Spinal cord (tissue), 10 donors: ENCODE data around the gene ADARB2. TPM values are rescaled to one million over a fixed set of nuclear protein-coding genes. Genes with fewer than 3 reads are reported as not detected.

Experiments used
- DNase-seq, 6 donors: peaks; one replicate each; pipeline versions ENCODE4 v3.0.0 to v3.0.0-alpha.2; 2013 to 2015; ENCODE audit warnings: low spot score in 6 of 6, low read depth in 4 of 6
- H3K27ac ChIP-seq: one replicate; pipeline ENCODE4 v1.5.1; 2013; ENCODE audit warnings: low read depth, low read length, control low read depth
- H3K27me3 ChIP-seq: one replicate; pipeline ENCODE4 v1.6.1; 2013; ENCODE audit warnings: low read length; ENCODE audit not compliant: control insufficient read depth, insufficient read depth
- H3K36me3 ChIP-seq: one replicate; pipeline ENCODE4 v1.6.1; 2013; ENCODE audit warnings: low read length; ENCODE audit not compliant: control insufficient read depth, insufficient read depth
- H3K4me1 ChIP-seq: one replicate; pipeline ENCODE4 v1.6.1; 2013; ENCODE audit warnings: low read length; ENCODE audit not compliant: control insufficient read depth, insufficient read depth
- H3K4me3 ChIP-seq: one replicate; pipeline ENCODE4 v1.5.1; 2013; ENCODE audit warnings: low read depth, low read length, control low read depth
- H3K9me3 ChIP-seq: one replicate; pipeline ENCODE4 v1.6.1; 2013; ENCODE audit warnings: low read length; ENCODE audit not compliant: control insufficient read depth, insufficient read depth
- WGBS: methylation state at CpG from one replicate; pipeline ENCODE4 v1.1.5; 2013; ENCODE audit warnings: missing lambda C conversion rate; ENCODE audit not compliant: insufficient coverage; 5-methylcytosine and 5-hydroxymethylcytosine counted together
- polyA plus RNA-seq, 2 donors: library from polyadenylated mRNA; unstranded; fragments of 120-200 nt; gene quantifications; one replicate each; pipeline ENCODE4 v1.2.1, GENCODE V29; 2013; ENCODE audit not compliant: insufficient read length in 2 of 2
- total RNA-seq, 2 donors: library from RNA; depleted of rRNA in 1 of 2; stranded (reverse); fragments of 120-200 nt in 1 of 2; fragments of >200 nt in 1 of 2; gene quantifications; one replicate each; pipeline versions ENCODE4 v1.2.3 to v1.2.4, GENCODE V29; 2013 to 2014
- donor health status: healthy.

ADARB2 gene
- total and polyA plus RNA-seq, 4 donors = 4.1 to 11.2 (median 8.3) TPM

- Histone ChIP-seq H3K27ac (no peak overlapping the region), H3K4me3 (no peak overlapping the region), H3K36me3 (no peaks in the 10 kb centered on the region), H3K4me1 (peaks cover 16% of the 10 kb centered on the region), H3K27me3 (no peaks in the 10 kb centered on the region), H3K9me3 (no peaks in the 10 kb centered on the region)
- WGBS = 95% methylated on average over 15 of the region's 15 CpGs
- DNase-seq = no peak
Measured at GRCh38 chr10:1529806-1530413, 207.4 kb downstream of the ADARB2 start.

- H3K36me3 ChIP-seq = no peaks in the 10 kb centered on the region
- H3K9me3 ChIP-seq = no peaks in the 10 kb centered on the region
- no peak overlapping the region for H3K4me3 ChIP-seq
- no peak for DNase-seq
- H3K27me3 ChIP-seq = no peaks in the 10 kb centered on the region
- 89% methylated on average over 14 of the region's 15 CpGs for WGBS
- no peak overlapping the region for H3K27ac ChIP-seq
- peaks cover 16% of the 10 kb centered on the region for H3K4me1 ChIP-seq
Measured at GRCh38 chr10:1527951-1528350, 209.4 kb downstream of the ADARB2 start.

- 55% methylated on average over 12 of the region's 18 CpGs for WGBS
- H3K36me3 ChIP-seq = no peaks in the 10 kb centered on the region
- peaks cover 7% of the 10 kb centered on the region for H3K4me1 ChIP-seq
- no peak overlapping the region for H3K4me3 ChIP-seq
- H3K27ac ChIP-seq = no peak overlapping the region
- no peaks in the 10 kb centered on the region for H3K27me3 ChIP-seq
- H3K9me3 ChIP-seq = no peaks in the 10 kb centered on the region
- no peak for DNase-seq
Measured at GRCh38 chr10:1526436-1527055, 210.8 kb downstream of the ADARB2 start.

- Histone ChIP-seq H3K4me1 (peaks cover 7% of the 10 kb centered on the region), H3K27me3 (no peaks in the 10 kb centered on the region), H3K9me3 (no peaks in the 10 kb centered on the region), H3K36me3 (no peaks in the 10 kb centered on the region), H3K4me3 (no peak overlapping the region), H3K27ac (no peak overlapping the region)
- 95% methylated on average over 31 of the region's 32 CpGs for WGBS
- no peak for DNase-seq
Measured at GRCh38 chr10:1525354-1526162, 211.8 kb downstream of the ADARB2 start.

- Histone ChIP-seq H3K36me3 (no peaks in the 10 kb centered on the region), H3K9me3 (no peaks in the 10 kb centered on the region), H3K4me3 (no peak overlapping the region), H3K27ac (no peak overlapping the region), H3K4me1 (peaks cover 7% of the 10 kb centered on the region), H3K27me3 (no peaks in the 10 kb centered on the region)
- DNase-seq = no peak
- 93% methylated on average over 4 of the region's 7 CpGs for WGBS
Measured at GRCh38 chr10:1524540-1524939, 212.8 kb downstream of the ADARB2 start.

GRCh38 chr10:1523221-1523620 lies 214.1 kb downstream of the ADARB2 start:
- WGBS = 67% methylated on average over 7 of the region's 8 CpGs
- Histone ChIP-seq H3K4me3 (no peak overlapping the region), H3K4me1 (peaks cover 7% of the 10 kb centered on the region), H3K36me3 (no peaks in the 10 kb centered on the region), H3K27me3 (no peaks in the 10 kb centered on the region), H3K27ac (no peak overlapping the region), H3K9me3 (no peaks in the 10 kb centered on the region)
- DNase-seq = no peak

GRCh38 chr10:1522237-1522636 lies 215.1 kb downstream of the ADARB2 start:
- WGBS = 63% methylated on average over 2 of the region's 4 CpGs
- Histone ChIP-seq H3K36me3 (no peaks in the 10 kb centered on the region), H3K27me3 (no peaks in the 10 kb centered on the region), H3K4me1 (peaks cover 5% of the 10 kb centered on the region), H3K4me3 (no peak overlapping the region), H3K27ac (no peak overlapping the region), H3K9me3 (no peaks in the 10 kb centered on the region)
- no peak for DNase-seq

GRCh38 chr10:1521741-1522140 lies 215.6 kb downstream of the ADARB2 start:
- 100% methylated on average over 4 of the region's 6 CpGs for WGBS
- H3K4me1 ChIP-seq = peaks cover 7% of the 10 kb centered on the region

GRCh38 chr10:1520909-1521565 lies 216.3 kb downstream of the ADARB2 start:
- no peak for DNase-seq
- Histone ChIP-seq H3K4me3 (no peak overlapping the region), H3K36me3 (no peaks in the 10 kb centered on the region), H3K4me1 (peaks cover 9% of the 10 kb centered on the region), H3K9me3 (no peaks in the 10 kb centered on the region), H3K27me3 (no peaks in the 10 kb centered on the region), H3K27ac (no peak overlapping the region)
- WGBS = 98% methylated on average over 9 of the region's 14 CpGs

More at GRCh38 chr10:1521741-1522140, 215.6 kb downstream of the ADARB2 start:
- no peak for DNase-seq
- Histone ChIP-seq H3K4me3 (no peak overlapping the region), H3K36me3 (no peaks in the 10 kb centered on the region), H3K9me3 (no peaks in the 10 kb centered on the region), H3K27me3 (no peaks in the 10 kb centered on the region), H3K27ac (no peak overlapping the region)
